Right lobe of liver (tissue), 6 donors: ENCODE data around the gene FBLIM1. TPM values are rescaled to one million over a fixed set of nuclear protein-coding genes. Genes with fewer than 3 reads are reported as not detected.

Experiments used
- ATAC-seq, 4 donors: fragments of 200-7000 bp; cut with Tn5 transposase; one replicate each; pipeline ENCODE4 v1.9.1; 2020; ENCODE audit warnings: mild to moderate bottlenecking in 4 of 4, moderate library complexity in 4 of 4
- DNase-seq, 3 donors: peaks; one replicate each; pipeline ENCODE4 v3.0.0-alpha.2; 2020
- H3K27ac ChIP-seq, 3 donors: fragments of 200-600 bp; one replicate each; pipeline ENCODE4 v1.8.0; 2022
- H3K27me3 ChIP-seq, 2 donors: fragments of 200-600 bp; one replicate each; pipeline ENCODE4 v1.8.0; 2022
- H3K36me3 ChIP-seq, 4 donors: fragments of 200-600 bp; sonication (generic) in 1 of 4; one replicate each; pipeline versions ENCODE4 v1.5.1 to v1.8.0; 2017 to 2022; ENCODE audit warnings: control low read depth in 1 of 4
- H3K4me1 ChIP-seq, 4 donors: fragments of 200-600 bp; sonication (generic) in 1 of 4; one replicate each; pipeline versions ENCODE4 v1.5.1 to v1.8.0; 2017 to 2022; ENCODE audit warnings: control low read depth in 1 of 4
- H3K4me3 ChIP-seq, 3 donors: fragments of 200-600 bp; one replicate each; pipeline ENCODE4 v1.8.0; 2022
- H3K9me3 ChIP-seq, 4 donors: fragments of 200-600 bp; sonication (generic) in 1 of 4; one replicate each; pipeline versions ENCODE4 v1.5.1 to v1.8.0; 2017 to 2022; ENCODE audit warnings: control low read depth in 1 of 4
- POLR2A ChIP-seq: fragments of 450-650 bp; IDR thresholded peaks from one replicate; pipeline ENCODE4 v1.6.1; 2017; ENCODE audit warnings: antibody characterized with exemption, mild to moderate bottlenecking
- WGBS: methylation state at CpG from one replicate; pipeline ENCODE4 v1.1.6; 2018; ENCODE audit warnings: low coverage, low lambda C conversion rate; ENCODE audit not compliant: insufficient coverage; ENCODE audit errors: missing lambda C conversion rate; 5-methylcytosine and 5-hydroxymethylcytosine counted together
- intact Hi-C, 2 donors: fragments of 100-400 bp; cut with DNase I; formaldehyde crosslinking; loops; one replicate each; pipeline versions ENCODE4 v1.11.2 to v1.14.1; 2022
- total RNA-seq, 6 experiments: library from RNA; depleted of rRNA in 2 of 6; stranded (reverse); fragments of >200 nt in 2 of 6; fragmentation: NEBNext Ultra II Directional in 3 of 6; extraction: Animal tissue kit (Norgen Biotek cat#: 25700) in 3 of 6; gene quantifications; one replicate each; pipeline versions ENCODE4 v1.1.0 to v1.2.4, GENCODE V29; 2016 to 2023
- TF ChIP-seq, protein P1 (sequence below), 4 donors: fragments of 200-600 bp in 3 of 4; fragments of 450-650 bp in 1 of 4; IDR thresholded peaks; one replicate each; pipeline versions ENCODE4 v1.5.1 to v1.8.0; 2016 to 2022; ENCODE audit warnings: antibody characterized with exemption in 4 of 4, mild to moderate bottlenecking in 2 of 4
- donor health status: DM: no; HTN: yes; CAD: no.
- donor health status: DM: no; HTN: no; CAD: no.
- donor health status: DM: no; HTN: no; CAD: no.
- donor health status: DM: no; HTN: yes; CAD: no.
- donor health status: DM: no; HTN: yes; CAD: no.

The FBLIM1 gene
- total RNA-seq, 6 experiments from 2014 or later = 4.0 to 13.1 (median 6.0) TPM

DNA sequence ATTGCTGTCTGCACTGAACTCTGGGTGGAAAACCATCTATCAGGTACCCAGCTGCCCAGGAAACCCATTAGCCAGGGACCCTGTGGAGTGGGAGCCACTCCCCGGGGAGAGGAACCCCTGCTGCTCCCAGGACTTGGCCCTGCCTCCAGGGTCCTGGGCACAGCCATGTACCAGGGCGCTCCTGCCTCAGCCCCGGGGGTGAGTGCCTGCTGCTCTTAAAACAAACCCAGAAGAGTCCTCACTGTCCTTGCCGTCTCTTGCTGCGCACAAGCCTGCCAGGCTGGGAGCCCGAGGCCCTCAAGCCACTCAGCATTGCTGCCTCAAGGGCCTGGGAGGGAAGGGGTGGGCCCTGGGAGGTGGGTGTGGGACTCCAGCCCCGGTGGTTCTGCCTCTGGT is 25.9 kb upstream of the FBLIM1 start:
- DNase-seq = no peak
- Histone ChIP-seq H3K4me3 (no peak overlapping the region), H3K4me1 (peaks cover 0 to 30% (median 12%) of the 10 kb centered on the region in 4 donors), H3K27ac (no peak overlapping the region), H3K36me3 (peaks cover 3 to 60% (median 12%) of the 10 kb centered on the region in 4 donors), H3K9me3 (no peaks in the 10 kb centered on the region), H3K27me3 (no peaks in the 10 kb centered on the region)
- intact Hi-C loops = loop anchor here (10.0 kb wide), 1 partner anchor 138 kb away; no protein-coding TSS in a partner anchor
- no peak for TF ChIP-seq POLR2A
- TF ChIP-seq, protein P1, sequence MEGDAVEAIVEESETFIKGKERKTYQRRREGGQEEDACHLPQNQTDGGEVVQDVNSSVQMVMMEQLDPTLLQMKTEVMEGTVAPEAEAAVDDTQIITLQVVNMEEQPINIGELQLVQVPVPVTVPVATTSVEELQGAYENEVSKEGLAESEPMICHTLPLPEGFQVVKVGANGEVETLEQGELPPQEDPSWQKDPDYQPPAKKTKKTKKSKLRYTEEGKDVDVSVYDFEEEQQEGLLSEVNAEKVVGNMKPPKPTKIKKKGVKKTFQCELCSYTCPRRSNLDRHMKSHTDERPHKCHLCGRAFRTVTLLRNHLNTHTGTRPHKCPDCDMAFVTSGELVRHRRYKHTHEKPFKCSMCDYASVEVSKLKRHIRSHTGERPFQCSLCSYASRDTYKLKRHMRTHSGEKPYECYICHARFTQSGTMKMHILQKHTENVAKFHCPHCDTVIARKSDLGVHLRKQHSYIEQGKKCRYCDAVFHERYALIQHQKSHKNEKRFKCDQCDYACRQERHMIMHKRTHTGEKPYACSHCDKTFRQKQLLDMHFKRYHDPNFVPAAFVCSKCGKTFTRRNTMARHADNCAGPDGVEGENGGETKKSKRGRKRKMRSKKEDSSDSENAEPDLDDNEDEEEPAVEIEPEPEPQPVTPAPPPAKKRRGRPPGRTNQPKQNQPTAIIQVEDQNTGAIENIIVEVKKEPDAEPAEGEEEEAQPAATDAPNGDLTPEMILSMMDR (IDR thresholded peaks at IDR 0.05) = no peak
- 80% methylated on average over 2 of the region's 7 CpGs for WGBS
- ATAC-seq = no peak

DNA sequence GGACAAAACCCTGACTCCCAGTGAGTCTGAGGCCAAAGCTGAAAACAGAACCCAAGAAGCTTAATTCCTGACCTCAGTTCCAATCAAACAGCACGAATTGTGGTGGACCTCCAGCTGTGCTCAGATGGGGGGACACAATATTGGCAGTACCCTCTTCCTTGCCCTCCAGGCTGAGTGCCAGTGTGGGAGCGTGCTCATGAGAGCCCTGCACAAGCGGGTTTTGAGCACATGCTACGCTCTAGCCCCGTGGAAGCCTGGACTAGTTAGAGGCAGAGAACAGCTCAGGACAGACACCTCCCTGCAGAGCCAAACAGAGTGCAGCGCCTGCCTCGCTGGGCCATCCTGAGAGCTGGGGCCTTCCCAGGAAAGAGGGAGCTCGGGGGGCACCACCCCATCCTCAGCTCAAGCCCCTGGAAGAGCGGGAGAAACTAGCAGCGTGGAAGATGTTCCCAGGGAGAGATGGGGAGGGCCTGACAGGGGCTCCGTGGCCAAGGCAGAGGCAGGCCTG is 25.3 kb upstream of the FBLIM1 start:
- H3K4me1 ChIP-seq = peaks cover 0 to 31% (median 14%) of the 10 kb centered on the region in 4 donors
- DNase-seq (no peak), ATAC-seq (no peak)
- no peaks in the 10 kb centered on the region for H3K27me3 ChIP-seq
- H3K9me3 ChIP-seq = no peaks in the 10 kb centered on the region
- H3K36me3 ChIP-seq = peaks cover 0 to 54% (median 9%) of the 10 kb centered on the region in 4 donors
- no peak for TF ChIP-seq POLR2A
- TF ChIP-seq, protein P1 (IDR thresholded peaks at IDR 0.05) = no peak
- intact Hi-C loops = loop anchor here (10.0 kb wide), 1 partner anchor 138 kb away; no protein-coding TSS in a partner anchor
- WGBS = no CpG with 5 or more reads among the region's 11 CpGs
- H3K4me3 ChIP-seq = no peak overlapping the region
- H3K27ac ChIP-seq = no peak overlapping the region

DNA sequence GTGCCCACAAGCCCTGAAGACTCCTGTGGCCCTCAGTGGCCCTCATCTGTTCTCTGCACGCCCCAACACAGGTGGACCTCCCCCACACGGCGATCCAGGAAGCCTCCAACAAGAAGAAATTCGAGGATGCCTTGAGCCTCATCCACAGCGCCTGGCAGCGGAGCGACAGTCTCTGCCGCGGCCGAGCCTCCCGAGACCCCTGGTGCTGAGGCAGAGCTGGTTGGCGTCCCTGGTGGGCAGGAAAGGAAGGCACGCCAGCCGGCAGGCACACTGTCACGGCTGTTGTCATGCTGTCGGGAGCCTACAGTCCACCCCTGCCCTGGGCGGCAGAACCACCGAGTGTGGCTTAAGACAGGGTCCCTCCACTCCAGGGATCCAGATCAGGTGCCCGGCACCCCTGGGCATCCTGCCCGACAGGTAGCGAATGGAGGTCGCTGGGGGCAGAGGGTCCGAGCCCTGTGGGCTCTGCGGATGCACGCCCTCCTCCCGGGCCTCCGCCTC is 24.8 kb upstream of the FBLIM1 start:
- no peak for ATAC-seq
- no peak overlapping the region for H3K27ac ChIP-seq
- intact Hi-C loops = loop anchor here (10.0 kb wide), 1 partner anchor 139 kb away; no protein-coding TSS in a partner anchor
- 80% methylated on average over 4 of the region's 27 CpGs for WGBS
- H3K27me3 ChIP-seq = no peaks in the 10 kb centered on the region
- H3K4me1 ChIP-seq = peaks cover 0 to 31% (median 14%) of the 10 kb centered on the region in 4 donors
- peaks cover 0 to 49% (median 7%) of the 10 kb centered on the region in 4 donors for H3K36me3 ChIP-seq
- H3K4me3 ChIP-seq = no peak overlapping the region
- no peaks in the 10 kb centered on the region for H3K9me3 ChIP-seq
- TF ChIP-seq, protein P1 (IDR thresholded peaks at IDR 0.05) = no peak
- TF ChIP-seq POLR2A = no peak
- DNase-seq = no peak

DNA sequence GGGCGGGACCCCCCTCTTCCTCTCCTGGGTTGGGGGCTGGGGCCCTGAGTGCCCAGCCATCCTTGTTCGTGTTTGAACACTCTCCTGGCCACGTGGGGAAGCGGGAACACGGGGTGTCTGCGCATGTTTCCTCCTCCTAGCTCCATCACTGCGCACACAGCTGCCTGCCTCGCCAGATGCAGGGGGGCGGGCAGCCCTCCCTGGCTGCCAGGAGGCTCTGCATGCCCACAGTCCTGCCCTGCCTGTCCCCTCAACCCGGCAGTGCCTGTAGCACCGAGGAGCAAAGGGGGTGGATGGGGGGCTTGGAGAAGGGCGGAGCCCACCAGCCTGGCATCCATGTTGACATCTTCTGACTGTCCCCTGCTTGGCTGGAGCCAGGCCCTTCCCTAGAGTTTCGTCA is 24.3 kb upstream of the FBLIM1 start:
- WGBS = 90% methylated on average over 6 of the region's 13 CpGs
- H3K27me3 ChIP-seq = no peaks in the 10 kb centered on the region
- H3K4me1 ChIP-seq = peaks cover 0 to 31% (median 14%) of the 10 kb centered on the region in 4 donors
- no peak for TF ChIP-seq POLR2A
- TF ChIP-seq, protein P1 (IDR thresholded peaks at IDR 0.05) = no peak
- H3K4me3 ChIP-seq = no peak overlapping the region
- no peak for ATAC-seq
- no peaks in the 10 kb centered on the region for H3K9me3 ChIP-seq
- H3K27ac ChIP-seq = peak overlapping the region in 1 of 3 donors; percentile 85
- H3K36me3 ChIP-seq = peaks cover 0 to 43% (median 6%) of the 10 kb centered on the region in 4 donors
- DNase-seq = no peak
- intact Hi-C loops = loop anchor here (10.0 kb wide), 1 partner anchor 139 kb away; no protein-coding TSS in a partner anchor
